NK-92 (cell line): ENCODE results near the gene RABGEF1.
"Not testable (repeated sequence)": the region's sequence is repeated elsewhere in the genome, so short reads cannot be mapped to it uniquely, and the experiment has no call there.

Experiments used
- DNase-seq: peaks from one replicate; lab custom pipeline; 2025; ENCODE audit not compliant: unreplicated experiment; lab: John Stamatoyannopoulos, UW

Gene RABGEF1

GRCh38 chr7:66807736-66808135, 67.2 kb downstream of the RABGEF1 start:
- DNase-seq, result no peak

GRCh38 chr7:66810716-66811115, 70.2 kb downstream of the RABGEF1 start:
- DNase-seq, result no peak

- not testable (repeated sequence) for DNase-seq
Measured at GRCh38 chr7:66815186-66815875, 74.8 kb downstream of the RABGEF1 start.

GRCh38 chr7:66815951-66816350, 75.4 kb downstream of the RABGEF1 start:
- no peak for DNase-seq

- not testable (repeated sequence) for DNase-seq
Measured at GRCh38 chr7:66816658-66817057, 76.1 kb downstream of the RABGEF1 start.

- not testable (repeated sequence) for DNase-seq
Measured at GRCh38 chr7:66817208-66817795, 76.8 kb downstream of the RABGEF1 start.

- not testable (repeated sequence) for DNase-seq
Measured at GRCh38 chr7:66817956-66818355, 77.4 kb downstream of the RABGEF1 start.

GRCh38 chr7:66824041-66824440, 83.5 kb downstream of the RABGEF1 start:
- DNase-seq, result no peak

GRCh38 chr7:66825538-66825937, 85.0 kb downstream of the RABGEF1 start:
- not testable (repeated sequence) for DNase-seq

- no peak for DNase-seq
Measured at GRCh38 chr7:66826649-66827048, 86.1 kb downstream of the RABGEF1 start.

GRCh38 chr7:66830976-66831375, 90.4 kb downstream of the RABGEF1 start:
- not testable (repeated sequence) for DNase-seq

GRCh38 chr7:66832531-66833351, 92.2 kb downstream of the RABGEF1 start:
- no peak for DNase-seq

GRCh38 chr7:66837007-66837406, 96.5 kb downstream of the RABGEF1 start:
- no peak for DNase-seq

- DNase-seq, result no peak
Measured at GRCh38 chr7:66837661-66838060, 97.1 kb downstream of the RABGEF1 start.

GRCh38 chr7:66839814-66840213, 99.3 kb downstream of the RABGEF1 start:
- no peak for DNase-seq

GRCh38 chr7:66840316-66840715, 99.8 kb downstream of the RABGEF1 start:
- no peak for DNase-seq

- no peak for DNase-seq
Measured at GRCh38 chr7:66841898-66842297, 101.4 kb downstream of the RABGEF1 start.

- DNase-seq, result not testable (repeated sequence)
Measured at GRCh38 chr7:66843492-66843891, 103.0 kb downstream of the RABGEF1 start.

GRCh38 chr7:66844552-66845378, 104.2 kb downstream of the RABGEF1 start:
- peak; percentile 97 for DNase-seq

GRCh38 chr7:66845379-66846095, 105.0 kb downstream of the RABGEF1 start:
- no peak for DNase-seq
